GM19467 (cell line): ENCODE measurements around the gene ZNF267.
"Not testable (repeated sequence)": the region's sequence is repeated elsewhere in the genome, so short reads cannot be mapped to it uniquely, and the experiment has no call there.

ENCODE experiments used
- ATAC-seq: cut with Tn5 transposase; IDR thresholded peaks from one replicate; pipeline ENCODE4 v1.9.1; 2021; ENCODE audit warnings: mild to moderate bottlenecking, moderate library complexity; ENCODE audit not compliant: unreplicated experiment

ZNF267 gene

DNA sequence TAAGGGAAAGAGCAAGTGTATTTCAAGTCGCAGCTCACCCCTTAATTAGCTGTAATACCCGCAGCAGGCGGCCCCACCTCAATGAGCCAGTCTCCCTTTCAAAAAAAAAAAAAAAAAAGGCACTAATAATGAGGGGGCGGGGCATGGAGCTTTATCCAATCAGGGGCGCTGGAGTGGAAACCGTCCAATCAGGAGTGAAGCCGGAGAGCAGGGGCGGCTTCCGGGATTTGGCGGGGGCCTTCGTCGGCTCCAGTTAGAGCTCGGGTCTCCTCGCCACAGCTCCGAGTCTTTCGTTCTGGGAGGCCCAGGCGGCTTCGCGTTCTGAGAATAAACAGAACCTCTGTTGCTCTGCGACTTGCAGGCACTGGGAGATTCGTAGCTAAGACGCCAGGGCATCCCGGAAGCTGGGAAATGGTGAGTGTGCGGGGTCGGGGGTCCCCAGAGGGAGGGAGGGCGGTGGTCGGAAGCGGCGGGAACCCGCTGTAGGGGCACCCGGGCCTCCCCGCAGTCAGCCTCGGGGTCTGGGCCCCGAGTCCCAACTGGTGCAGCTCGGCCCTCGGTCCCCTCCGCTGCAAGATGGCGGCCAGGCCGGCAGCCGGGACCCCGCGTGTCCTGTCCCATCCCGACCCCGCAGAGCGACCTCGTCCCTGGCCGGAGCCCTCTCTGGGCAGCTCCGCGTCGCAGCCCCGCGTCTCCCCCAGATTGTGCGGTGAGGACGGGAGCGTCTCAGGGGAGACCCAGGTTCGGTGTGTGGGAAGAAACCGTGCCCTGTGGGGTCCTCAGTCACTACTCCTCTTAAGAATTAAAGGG is at the start of gene ZNF267:
ZNF267 (plus strand) TSS at position 252 of the 810 bp plus-strand sequence; CDS start at position 412, 160 bp downstream.
- peak; percentile 46 for ATAC-seq

DNA sequence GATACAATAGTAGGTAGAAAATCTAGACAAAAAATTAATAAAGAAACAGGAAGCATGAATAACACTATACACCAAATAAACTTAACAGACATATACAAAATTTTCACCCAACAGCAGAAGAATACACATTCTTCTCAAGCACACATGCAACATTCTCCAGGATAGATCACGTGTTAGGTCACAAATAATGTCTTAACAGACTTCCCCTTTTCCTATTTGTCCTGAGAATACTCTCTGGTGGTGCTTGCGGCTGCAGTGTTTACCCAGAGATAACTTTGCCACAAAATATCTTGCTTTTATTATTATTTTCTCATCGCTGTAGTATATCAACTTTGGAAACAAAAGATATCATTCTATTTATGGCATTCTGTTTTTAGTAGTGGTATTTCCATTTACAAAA is 40.6 kb upstream of the ZNF267 start:
- ATAC-seq, result no peak

DNA sequence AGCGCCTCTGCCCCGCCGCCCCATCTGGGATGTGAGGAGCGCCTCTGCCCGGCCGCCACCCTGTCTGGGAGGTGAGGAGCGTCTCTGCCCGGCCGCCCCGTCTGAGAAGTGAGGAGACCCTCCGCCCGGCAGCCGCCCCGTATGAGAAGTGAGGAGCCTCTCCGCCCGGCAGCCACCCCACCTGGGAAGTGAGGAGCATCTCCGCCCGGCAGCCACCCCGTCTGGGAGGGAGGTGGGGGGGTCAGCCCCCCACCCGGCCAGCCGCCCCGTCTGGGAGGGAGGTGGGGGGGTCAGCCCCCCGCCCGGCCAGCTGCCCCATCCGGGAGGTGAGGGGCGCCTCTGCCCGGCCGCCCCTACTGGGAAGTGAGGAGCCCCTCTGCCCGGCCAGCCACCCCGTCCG is 37.2 kb upstream of the ZNF267 start:
- not testable (repeated sequence) for ATAC-seq

DNA sequence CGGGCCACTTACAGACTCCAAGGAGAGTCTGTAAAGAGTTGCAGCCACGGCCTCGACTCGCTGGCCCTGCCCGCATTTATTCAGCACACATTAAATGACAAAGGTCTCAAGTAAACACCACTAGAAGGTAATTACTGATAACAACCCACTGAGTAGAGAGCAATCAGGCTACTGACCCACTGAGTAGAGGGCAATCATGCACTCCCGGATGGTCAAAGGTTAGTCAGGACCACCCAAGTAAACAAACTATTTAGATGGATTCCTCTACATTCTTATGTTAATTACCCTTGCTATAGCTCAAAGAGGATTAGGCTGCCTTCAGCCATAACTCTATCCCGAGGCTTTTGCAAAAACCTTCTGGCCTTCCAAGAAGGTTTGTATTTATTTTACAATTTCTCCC is 30.7 kb upstream of the ZNF267 start:
- ATAC-seq, result no peak

DNA sequence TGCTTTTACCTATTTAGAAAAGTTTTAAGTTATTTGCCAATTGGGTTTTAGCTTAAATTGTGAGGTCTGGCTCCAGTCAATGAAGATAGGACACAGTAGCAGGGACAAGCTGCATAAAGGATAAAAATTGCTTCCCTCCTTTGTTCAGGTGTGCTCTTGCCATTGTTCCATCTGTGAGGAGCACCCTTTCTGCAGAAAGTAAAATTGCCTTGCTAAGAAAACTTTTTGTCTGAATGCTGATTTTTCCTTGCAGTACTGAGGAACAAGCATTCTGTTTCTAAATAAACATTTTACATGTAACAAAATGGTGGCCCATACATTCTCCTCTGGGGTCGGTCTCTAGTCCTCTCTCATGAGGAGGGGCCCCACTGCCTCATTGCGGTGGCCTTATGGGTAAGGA is 25.0 kb upstream of the ZNF267 start:
- not testable (repeated sequence) for ATAC-seq

DNA sequence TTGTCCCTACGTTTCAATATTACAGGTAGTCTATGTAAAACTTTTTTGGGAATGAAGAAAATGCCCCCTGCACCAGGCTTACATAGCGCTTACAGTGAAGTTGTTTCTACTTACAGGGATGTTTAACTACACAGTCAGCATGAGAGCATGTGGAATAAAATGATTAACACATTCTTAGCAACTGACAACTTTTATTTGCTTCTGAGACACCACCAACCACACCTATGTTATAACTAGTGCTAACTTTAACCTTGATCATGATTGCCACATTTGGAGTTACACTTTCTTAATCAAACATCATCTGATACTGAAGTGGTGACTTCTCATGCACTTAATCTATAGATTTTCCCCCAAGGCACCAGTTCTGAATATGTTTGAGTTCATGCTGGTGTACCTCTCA is 20.3 kb upstream of the ZNF267 start:
- no peak for ATAC-seq

DNA sequence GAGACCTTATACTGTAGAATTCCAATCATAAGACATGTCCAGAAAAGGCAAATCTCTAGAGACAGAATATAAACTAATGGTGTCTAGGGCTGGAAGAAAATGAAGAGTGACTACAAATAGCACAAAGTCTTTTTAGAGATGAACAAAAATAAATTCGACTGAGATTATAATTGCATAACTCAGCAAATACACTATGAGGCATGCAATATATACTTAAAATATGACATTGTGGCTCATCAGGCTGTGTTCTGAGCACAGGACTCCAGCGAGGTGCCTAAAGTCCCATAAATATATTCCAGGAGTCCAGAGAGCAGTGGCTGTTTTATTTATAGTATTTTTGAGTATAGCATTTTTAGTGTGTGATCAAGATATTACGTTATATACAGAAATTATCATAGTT is 13.1 kb upstream of the ZNF267 start:
- ATAC-seq, result no peak

DNA sequence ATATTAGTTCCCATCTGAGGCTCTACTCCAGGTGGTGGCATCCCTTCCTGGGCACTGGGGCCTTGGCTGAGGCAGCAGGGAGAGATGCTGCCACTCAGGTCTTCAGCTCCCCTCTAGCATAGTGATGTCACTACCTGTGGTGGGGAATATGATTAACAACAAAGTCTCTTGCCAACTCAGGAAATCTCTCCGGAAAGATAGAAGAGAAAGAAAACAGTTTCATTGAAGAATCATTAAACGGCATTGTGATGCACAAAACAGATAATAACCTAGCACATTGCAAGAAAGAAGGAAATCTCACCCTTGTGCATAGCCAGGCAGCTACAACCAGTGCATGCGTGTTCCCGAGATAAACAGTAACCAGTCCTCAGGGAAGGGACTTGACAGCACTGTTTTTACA is 12.2 kb upstream of the ZNF267 start:
- no peak for ATAC-seq

DNA sequence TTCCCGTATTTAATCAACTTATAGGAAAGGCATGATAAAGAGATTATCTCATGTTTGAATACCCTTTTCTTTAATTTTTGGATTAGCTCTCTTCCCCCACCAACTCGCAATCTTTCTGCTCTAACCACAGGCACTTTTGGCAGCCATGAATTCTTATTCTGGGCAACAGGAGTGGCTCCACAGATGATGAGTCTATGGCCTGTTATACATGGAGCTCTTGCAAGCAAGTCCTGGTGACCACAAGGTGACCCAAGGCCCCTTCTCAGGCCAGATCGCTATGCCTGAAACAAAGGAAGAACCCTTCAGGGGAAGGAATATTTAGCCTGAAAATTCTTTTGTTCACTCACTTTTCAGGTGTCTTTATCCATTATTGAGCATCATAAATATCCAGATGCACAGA is 10.8 kb upstream of the ZNF267 start:
- ATAC-seq, result no peak

DNA sequence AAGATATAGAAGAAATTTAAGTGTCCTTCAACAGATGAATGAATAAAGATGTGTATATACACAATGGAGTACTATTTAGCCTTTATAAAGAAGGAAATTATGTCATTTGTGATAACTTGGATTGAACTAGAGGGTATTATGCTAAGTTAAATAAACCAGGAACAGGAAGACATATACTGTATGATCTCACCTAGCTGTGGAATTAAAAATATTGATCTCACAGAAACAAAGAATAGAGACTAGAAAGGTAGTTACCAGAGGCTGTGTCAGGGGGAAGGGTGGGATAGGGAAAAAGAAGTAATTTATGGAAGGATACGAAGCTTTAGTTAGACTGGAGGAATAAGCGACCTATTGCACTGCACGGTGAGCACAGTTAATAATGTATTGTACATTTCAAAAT is 5.4 kb upstream of the ZNF267 start:
- ATAC-seq, result no peak

DNA sequence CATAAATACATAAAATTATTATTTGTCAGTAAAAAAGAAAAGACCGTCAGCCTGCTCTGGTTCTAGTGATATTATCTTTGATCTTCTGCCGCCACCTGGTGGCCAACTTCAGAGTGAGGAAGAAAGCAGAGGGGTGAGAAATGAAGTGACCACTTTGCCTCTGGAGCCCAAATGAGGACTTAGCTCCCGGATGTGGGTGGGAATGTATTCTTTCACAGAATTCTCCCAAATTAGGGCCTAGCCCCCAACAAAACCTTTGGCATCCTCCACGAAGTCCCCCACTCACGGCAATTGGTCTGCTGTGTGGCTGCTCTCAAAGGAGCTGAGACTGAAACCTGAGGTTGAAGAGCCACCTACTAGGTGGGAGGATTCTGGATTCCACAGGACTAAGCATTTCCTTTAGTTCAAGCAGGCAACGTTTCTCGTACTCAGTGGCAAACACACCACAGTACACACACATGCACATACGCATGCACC is 4.9 kb upstream of the ZNF267 start:
- no peak for ATAC-seq

DNA sequence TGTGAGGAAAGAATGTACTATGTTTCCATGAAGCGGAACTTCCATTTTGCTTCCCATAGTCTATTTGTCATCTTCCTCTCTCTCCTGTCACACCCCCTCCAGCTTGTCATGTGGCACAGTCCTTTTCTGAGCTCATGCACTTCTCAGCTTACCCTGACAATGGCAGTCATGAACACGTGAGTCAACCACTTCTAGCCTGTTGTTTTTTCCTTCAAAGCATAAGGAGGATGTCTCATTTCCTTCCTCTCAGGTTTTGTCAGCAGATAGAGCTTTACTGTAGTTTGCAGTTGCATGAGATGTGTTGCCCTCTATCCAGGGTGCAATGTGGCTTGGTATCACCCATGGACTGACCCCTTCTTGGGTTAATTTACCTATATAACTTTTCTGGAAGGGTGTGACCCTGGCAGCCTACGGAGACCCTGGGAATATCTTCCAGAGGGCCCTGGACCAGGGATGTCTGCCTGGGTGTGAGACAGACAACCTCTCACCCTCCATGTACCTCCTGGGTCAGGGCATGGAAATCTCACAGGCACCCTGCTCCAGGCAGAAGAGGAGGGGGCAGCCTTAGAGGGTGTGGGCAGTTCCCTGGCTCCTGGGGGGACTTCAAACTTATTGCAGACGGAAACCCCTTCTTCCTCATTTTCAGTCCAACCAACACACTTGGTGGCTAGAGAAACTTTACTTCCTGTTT is 4.0 kb upstream of the ZNF267 start:
- no peak for ATAC-seq

DNA sequence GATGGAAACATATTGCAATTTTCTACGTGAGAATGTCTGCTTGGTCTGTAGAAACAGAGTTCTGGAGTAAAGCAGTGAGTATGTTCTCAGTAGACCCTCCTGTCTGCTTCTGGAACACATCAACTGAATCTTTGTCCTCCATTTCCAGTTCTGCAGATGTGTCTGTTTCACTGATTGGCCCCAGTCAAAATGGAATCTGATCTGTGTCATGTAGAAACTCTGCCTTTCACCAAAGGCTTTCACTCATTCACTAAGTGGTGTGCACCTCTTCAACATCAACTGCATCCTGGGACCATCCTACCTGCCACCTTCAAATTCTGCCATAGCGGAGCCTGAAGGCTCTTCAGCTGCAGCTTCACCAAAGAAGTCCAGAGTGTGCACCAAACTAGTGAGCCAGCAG is 2.8 kb upstream of the ZNF267 start:
- no peak for ATAC-seq

DNA sequence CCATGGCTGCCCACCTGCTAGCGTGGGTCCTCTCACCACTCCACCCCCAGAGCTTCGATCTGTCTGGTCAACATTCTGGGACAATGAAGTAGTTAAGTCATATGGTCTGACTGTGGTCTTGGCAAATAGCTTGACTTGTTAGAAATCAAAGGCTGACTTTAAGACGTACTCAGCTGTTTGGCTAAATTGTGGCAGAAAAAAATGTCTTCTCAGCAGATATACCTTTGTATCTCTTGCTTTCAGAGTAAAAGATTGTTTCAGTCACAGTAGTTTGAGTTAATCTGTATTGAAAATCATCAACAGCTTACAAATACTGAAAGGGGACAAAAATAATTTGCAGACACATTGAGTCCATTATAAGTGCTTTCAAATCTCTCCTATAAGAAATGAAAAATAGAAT is 2.1 kb upstream of the ZNF267 start:
- no peak for ATAC-seq

DNA sequence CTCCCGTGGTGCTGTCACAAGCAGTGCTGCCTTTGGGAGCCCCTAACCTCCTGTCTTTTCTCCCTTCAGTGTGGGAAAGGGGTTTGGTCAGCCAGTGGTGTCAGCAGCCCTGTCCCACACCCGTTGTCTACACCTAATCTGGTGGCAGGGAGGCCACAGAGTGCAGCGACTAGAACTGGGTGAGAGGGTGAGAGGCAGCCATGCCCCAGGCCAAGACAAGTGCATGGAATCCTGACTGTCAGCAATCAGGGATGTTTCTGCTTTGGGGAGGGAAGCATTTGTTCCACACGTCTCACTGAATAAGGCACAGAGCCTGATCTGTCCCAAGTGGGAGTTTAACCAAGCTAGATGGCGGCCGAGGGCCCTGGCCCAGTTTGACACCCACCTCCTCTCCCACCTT is 1.4 kb upstream of the ZNF267 start:
- no peak for ATAC-seq

DNA sequence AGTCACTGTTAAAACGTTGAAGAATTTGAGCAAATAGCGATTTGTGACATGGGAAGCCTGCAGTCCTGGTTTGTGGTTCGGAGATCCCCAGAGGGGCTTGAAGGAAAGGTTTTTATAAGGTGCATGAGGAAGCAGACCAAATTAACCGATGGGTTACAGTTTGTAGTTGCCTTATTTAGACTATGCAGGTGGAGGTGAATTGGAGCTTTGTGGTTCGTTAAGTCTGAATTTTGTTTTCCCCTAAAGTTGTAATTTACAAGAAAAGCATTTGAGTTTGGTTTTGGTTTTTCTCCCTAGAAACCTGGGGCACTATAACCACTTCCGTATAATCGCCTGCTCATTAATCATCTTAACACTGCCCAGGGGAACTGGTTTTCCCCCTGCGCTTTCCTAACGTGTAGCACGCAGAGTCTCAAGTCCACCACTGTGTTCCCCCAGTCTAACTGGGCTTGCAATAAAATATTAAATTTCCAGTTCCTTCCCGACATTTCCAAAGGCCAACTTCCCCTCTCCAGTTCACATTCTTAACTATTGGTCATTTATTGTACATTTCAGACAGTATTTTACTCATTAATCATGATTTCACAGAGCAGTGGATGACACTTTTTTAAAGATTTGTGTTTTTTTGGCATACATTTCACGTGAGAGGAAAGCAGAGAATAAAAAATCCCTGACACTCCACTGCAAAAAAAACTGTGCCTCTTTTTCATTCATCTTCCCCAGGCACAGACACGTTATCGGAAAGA is 932 bp downstream of the ZNF267 start:
- ATAC-seq, result peak; percentile 27

DNA sequence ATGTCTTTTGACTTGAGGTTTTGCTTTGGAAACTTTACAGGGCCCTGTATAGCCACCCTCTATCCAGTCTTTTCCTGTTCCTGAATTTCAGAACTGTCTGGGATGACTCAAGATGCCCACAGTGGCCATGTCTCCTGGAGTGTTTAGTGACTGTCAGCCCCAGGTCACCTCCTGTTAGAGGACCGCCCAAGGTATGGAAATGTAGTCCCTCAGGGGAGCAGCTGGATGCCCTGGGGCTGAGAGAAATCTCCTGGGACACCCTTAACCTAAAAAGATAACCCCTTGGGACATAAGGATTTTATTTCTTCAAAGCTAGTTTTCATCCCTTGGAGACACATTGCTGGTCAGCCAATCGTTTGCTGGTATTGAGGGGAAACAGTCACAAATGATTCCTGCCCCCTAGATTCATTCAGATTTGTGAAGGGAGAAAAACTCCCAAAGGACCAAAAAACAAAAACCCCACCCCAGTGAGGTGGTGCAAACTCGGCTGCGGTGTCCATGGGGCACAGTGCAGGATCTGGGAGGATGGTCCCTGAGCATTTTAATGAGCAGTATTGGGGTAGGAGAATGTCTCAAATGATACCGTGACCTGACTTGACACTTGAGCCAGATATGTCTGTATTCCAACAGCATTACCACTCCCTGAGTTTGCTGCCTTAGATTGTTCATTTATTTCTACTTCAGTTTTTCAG is 1.7 kb downstream of the ZNF267 start:
- ATAC-seq, result no peak

DNA sequence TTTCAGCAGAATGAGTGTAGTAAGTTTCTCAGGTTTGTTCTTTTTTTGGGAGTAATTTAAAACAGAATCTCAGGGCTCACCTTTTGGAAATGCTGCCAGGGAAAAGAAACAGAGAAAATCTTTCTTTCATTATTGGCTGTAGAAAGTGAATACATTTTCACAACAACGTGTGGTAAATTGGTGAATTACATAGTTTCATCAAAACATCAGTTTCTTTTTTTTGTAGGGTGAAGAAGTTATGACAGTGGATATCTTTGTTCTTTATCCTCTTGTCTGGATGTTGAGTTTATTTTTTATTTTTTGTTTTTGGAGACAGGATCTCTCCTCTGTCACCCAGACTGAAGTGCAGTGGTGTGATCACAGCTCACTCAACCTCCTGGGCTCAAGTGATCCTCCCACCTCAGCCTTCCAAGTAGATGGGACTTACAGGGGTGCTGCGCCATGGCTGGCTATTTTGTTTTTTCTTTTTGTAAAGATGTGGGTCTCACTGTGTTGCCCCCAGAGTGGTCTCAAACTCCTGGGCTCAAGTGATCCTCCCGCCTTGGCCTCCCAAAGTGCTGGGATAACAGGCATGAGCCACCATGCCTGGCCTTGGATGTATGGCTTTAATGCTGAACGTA is 2.4 kb downstream of the ZNF267 start:
- no peak for ATAC-seq

DNA sequence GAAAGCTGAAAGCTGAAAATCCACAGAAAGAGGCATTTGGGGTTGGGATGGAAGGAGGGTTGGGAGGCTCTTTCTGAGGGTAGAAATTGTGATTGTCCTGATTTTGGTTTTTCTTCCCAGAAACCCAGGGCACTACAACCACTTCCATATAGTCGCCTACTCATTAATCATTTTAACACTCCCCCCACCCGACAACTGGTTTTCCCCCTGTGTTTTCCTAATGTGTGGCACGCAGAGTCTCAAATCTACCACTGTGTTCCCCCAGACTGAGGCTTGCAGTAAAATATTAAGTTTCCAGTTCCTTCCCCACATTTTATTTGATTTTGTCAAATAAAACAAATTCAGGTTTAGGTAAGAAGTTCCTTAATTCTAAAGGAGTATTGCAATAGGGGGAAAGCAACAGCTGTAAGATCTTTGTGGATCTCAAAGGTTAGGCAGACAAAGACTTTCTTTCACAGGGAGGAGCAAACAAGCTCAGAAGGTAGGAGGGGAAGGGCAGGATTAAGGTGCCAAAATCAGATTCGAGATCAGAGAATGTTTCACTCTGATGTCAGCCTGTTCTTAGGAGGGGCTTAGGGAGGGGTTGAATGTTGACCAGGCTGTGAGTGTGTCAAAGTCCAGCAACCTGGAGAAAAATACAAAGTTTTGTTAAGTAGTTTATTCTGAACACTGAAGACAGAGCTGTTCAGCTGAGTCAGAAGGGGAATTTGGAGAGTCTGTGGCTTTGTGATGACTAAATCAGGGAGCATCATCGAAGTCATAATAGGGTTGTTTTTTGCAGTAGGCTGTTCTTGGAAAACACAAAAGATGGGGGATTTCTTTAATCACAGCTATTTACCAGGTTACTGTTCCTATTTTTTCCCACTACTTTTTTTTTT is 3.6 kb downstream of the ZNF267 start:
- ATAC-seq, result peak; percentile 53
